Calu3 (cell line): ENCODE measurements around the gene VAMP5. TPM values are rescaled to one million over a fixed set of nuclear protein-coding genes. Genes with fewer than 3 reads are reported as not detected.
"Not testable (repeated sequence)": the region's sequence is repeated elsewhere in the genome, so short reads cannot be mapped to it uniquely, and the experiment has no call there.

ENCODE experiments used
- BruUV-seq: library from RNA; stranded (reverse); fragments of 400-500 nt; replicated peaks from 2 replicates; lab custom pipeline; 2021; lab: Mats Ljungman, UMichigan
- CTCF ChIA-PET: fragments of 300-600 bp; sonication (Branson Sonifier 250); formaldehyde crosslinking; loops from one replicate; lab custom pipeline; 2022; ENCODE audit warnings: antibody characterized with exemption; lab: Charles Lee
- DNase-seq: peaks from one replicate; pipeline ENCODE4 v3.0.0; 2022
- H3K27ac Mint-ChIP-seq: one replicate; pipeline ENCODE4 v1.8.0; 2022; ENCODE audit warnings: mixed read lengths; ENCODE audit not compliant: unreplicated experiment
- H3K27me3 Mint-ChIP-seq: one replicate; pipeline ENCODE4 v1.8.0; 2022; ENCODE audit warnings: mixed read lengths; ENCODE audit not compliant: unreplicated experiment
- H3K36me3 Mint-ChIP-seq: one replicate; pipeline ENCODE4 v1.8.0; 2022; ENCODE audit warnings: mild to moderate bottlenecking, moderate library complexity, mixed read lengths; ENCODE audit not compliant: insufficient read depth, unreplicated experiment
- H3K4me1 Mint-ChIP-seq: one replicate; pipeline ENCODE4 v1.8.0; 2022; ENCODE audit warnings: mild to moderate bottlenecking, low read depth, mixed read lengths; ENCODE audit not compliant: unreplicated experiment
- H3K4me3 Mint-ChIP-seq: one replicate; pipeline ENCODE4 v1.8.0; 2022; ENCODE audit warnings: mild to moderate bottlenecking, low read depth, moderate library complexity, mixed read lengths; ENCODE audit not compliant: unreplicated experiment
- H3K9me3 Mint-ChIP-seq: one replicate; pipeline ENCODE4 v1.8.0; 2022; ENCODE audit warnings: low read depth, mixed read lengths; ENCODE audit not compliant: unreplicated experiment
- CTCF ChIP-seq: fragments of 200-600 bp; IDR thresholded peaks from one replicate; pipeline ENCODE4 v1.8.0; 2022; ENCODE audit warnings: antibody characterized with exemption; ENCODE audit not compliant: unreplicated experiment
- intact Hi-C: fragments of 100-400 bp; cut with micrococcal nuclease; formaldehyde crosslinking; loops from one replicate; pipeline ENCODE4 v1.10.0; 2022; ENCODE audit not compliant: unreplicated experiment
- total RNA-seq: library from RNA; stranded (reverse); gene quantifications from 2 replicates; pipeline ENCODE4 v1.2.3, GENCODE V29; 2022

Gene VAMP5
- total RNA-seq, 1 experiment from 2014 or later: 10.0 TPM

- H3K27ac Mint-ChIP-seq: no peak overlapping the region
- no peak overlapping the region for H3K4me3 Mint-ChIP-seq
- H3K9me3 Mint-ChIP-seq: no peaks in the 10 kb centered on the region
- H3K4me1 Mint-ChIP-seq: peaks cover 3% of the 10 kb centered on the region
- no peak for TF ChIP-seq CTCF
- CTCF ChIA-PET: interaction anchor here (2.5 to 2.7 kb wide), 2 partner anchors 133 to 161 kb away, joined by 25 to 66 read pairs; partner anchors contain the start of gene SH2D6
- DNase-seq: no peak
- H3K36me3 Mint-ChIP-seq: peaks cover 49% of the 10 kb centered on the region
- intact Hi-C loops: no loop called here
- no TSS peak for BruUV-seq
- H3K27me3 Mint-ChIP-seq: no peaks in the 10 kb centered on the region
These were observed 31.0 kb upstream of the VAMP5 start for GRCh38 chr2:85553184-85553583.

- Mint-ChIP-seq H3K9me3 (no peaks in the 10 kb centered on the region), H3K36me3 (peaks cover 33% of the 10 kb centered on the region), H3K27me3 (no peaks in the 10 kb centered on the region), H3K4me3 (no peak overlapping the region), H3K4me1 (peaks cover 10% of the 10 kb centered on the region), H3K27ac (no peak overlapping the region)
- DNase-seq: no peak
- intact Hi-C loops: no loop called here
- TF ChIP-seq CTCF: no peak
- CTCF ChIA-PET: no interaction called here
- no TSS peak for BruUV-seq
These were observed 29.1 kb upstream of the VAMP5 start for GRCh38 chr2:85554980-85555612.

GRCh38 chr2:85557130-85557529, 27.1 kb upstream of the VAMP5 start:
- CTCF ChIA-PET: interaction anchor here (1.1 to 2.0 kb wide), 2 partner anchors 21 to 138 kb away, joined by 3 to 4 read pairs; partner anchors contain the start of gene VAMP8
- DNase-seq: no peak
- Mint-ChIP-seq H3K27ac (no peak overlapping the region), H3K4me3 (no peak overlapping the region), H3K9me3 (no peaks in the 10 kb centered on the region), H3K27me3 (no peaks in the 10 kb centered on the region), H3K4me1 (peaks cover 19% of the 10 kb centered on the region), H3K36me3 (peaks cover 38% of the 10 kb centered on the region)
- intact Hi-C loops: no loop called here
- no peak for TF ChIP-seq CTCF
- no TSS peak for BruUV-seq

- Mint-ChIP-seq H3K4me3 (no peak overlapping the region), H3K9me3 (no peaks in the 10 kb centered on the region), H3K4me1 (peaks cover 19% of the 10 kb centered on the region), H3K27me3 (no peaks in the 10 kb centered on the region), H3K36me3 (peaks cover 32% of the 10 kb centered on the region), H3K27ac (no peak overlapping the region)
- no peak for TF ChIP-seq CTCF
- CTCF ChIA-PET: interaction anchor here (2.0 kb wide), 1 partner anchor 20 kb away, joined by 4 read pairs; the partner anchor contains the start of gene VAMP8
- BruUV-seq: no TSS peak
- DNase-seq: no peak
- intact Hi-C loops: no loop called here
These were observed 26.1 kb upstream of the VAMP5 start for GRCh38 chr2:85558160-85558559.

- Mint-ChIP-seq H3K4me1 (peaks cover 19% of the 10 kb centered on the region), H3K27ac (peak overlapping the region; percentile 87), H3K36me3 (peaks cover 24% of the 10 kb centered on the region), H3K4me3 (peak overlapping the region; percentile 90)
- CTCF ChIA-PET: interaction anchor here (0.5 to 0.7 kb wide), 3 partner anchors 55 to 230 kb away, joined by 3 to 5 read pairs (median 4); no protein-coding TSS in a partner anchor
- DNase-seq, H3K9me3 Mint-ChIP-seq, intact Hi-C loops, H3K27me3 Mint-ChIP-seq, BruUV-seq: not testable (repeated sequence)
These were observed 23.9 kb upstream of the VAMP5 start for GRCh38 chr2:85560403-85560726.
